HCT116 (cell line): ENCODE measurements around the gene CACNA1A. TPM values are rescaled to one million over a fixed set of nuclear protein-coding genes. Genes with fewer than 3 reads are reported as not detected.

Experiments used
- ATAC-seq: fragments of 200-7000 bp; cut with Tn5 transposase; 2 replicates; pipeline ENCODE4 v1.9.1; 2020; ENCODE audit warnings: mild to moderate bottlenecking, moderate library complexity
- BruUV-seq: library from RNA; stranded (reverse); fragments of 400-500 nt; replicated peaks from 2 replicates; lab custom pipeline; 2021; lab: Mats Ljungman, UMichigan
- CTCF ChIA-PET: fragments of 300-600 bp; sonication (Branson Sonifier 250); formaldehyde crosslinking; loops from one replicate; lab custom pipeline; 2021; ENCODE audit warnings: antibody characterized with exemption; lab: Charles Lee
- POLR2A ChIA-PET: fragments of 300-600, 350-600 bp; sonication (Branson Sonifier 250); formaldehyde crosslinking; loops from one replicate; lab custom pipeline; 2021; ENCODE audit warnings: antibody characterized with exemption; lab: Charles Lee
- RAD21 ChIA-PET, 2 experiments: fragments of 300-600 bp; sonication (Branson Sonifier 250); formaldehyde crosslinking; loops; one replicate each; lab custom pipeline; 2023; ENCODE audit warnings: low total read pairs in 2 of 2; ENCODE audit not compliant: uncharacterized antibody in 2 of 2, unreplicated experiment in 2 of 2, low non-redundant PET in 1 of 2; lab: Charles Lee
- DNase-seq: peaks from one replicate; pipeline ENCODE4 v3.0.0-alpha.2; 2010; ENCODE audit warnings: low read depth, low spot score
- H2AFZ ChIP-seq: fragments of 200-600 bp; shearing (Covaris generic), sonication (generic); 2 replicates; pipeline ENCODE4 v1.6.1; 2017; ENCODE audit warnings: low read depth, mixed run types, mixed read lengths, antibody characterized with exemption, low read length; ENCODE audit not compliant: poor library complexity, severe bottlenecking
- H3K27ac ChIP-seq: 2 replicates; pipeline ENCODE4 v1.5.1; 2012; ENCODE audit warnings: low read depth, low read length
- H3K27me3 ChIP-seq: fragments of 200-600 bp; sonication (generic); 2 replicates; pipeline ENCODE4 v1.6.1; 2016; ENCODE audit warnings: mixed run types, low read length, mixed read lengths; ENCODE audit not compliant: insufficient read depth
- H3K36me3 ChIP-seq, 2 experiments: fragments of 200-500 bp in 1 of 2; fragments of 200-600 bp in 1 of 2; sonication (Bioruptor generic) in 1 of 2; sonication (generic) in 1 of 2; 2 replicates each; pipeline versions ENCODE4 v1.5.1 to v1.6.1; 2014 to 2016; ENCODE audit warnings: low read length in 2 of 2, inconsistent platforms in 1 of 2, mixed read lengths in 1 of 2, mixed run types in 1 of 2; ENCODE audit not compliant: insufficient read depth in 2 of 2, control insufficient read depth in 1 of 2
- H3K4me1 ChIP-seq, 2 experiments: fragments of 200-600 bp in 1 of 2; sonication (generic) in 1 of 2; 2 replicates each; pipeline versions ENCODE4 v1.5.1 to v1.6.1; 2012 to 2017; ENCODE audit warnings: low read length in 2 of 2, inconsistent platforms in 1 of 2, mild to moderate bottlenecking in 1 of 2, mixed read lengths in 1 of 2, mixed run types in 1 of 2, moderate library complexity in 1 of 2; ENCODE audit not compliant: insufficient read depth in 2 of 2, control insufficient read depth in 1 of 2
- H3K4me2 ChIP-seq: fragments of 200-600 bp; sonication (generic); 2 replicates; pipeline ENCODE4 v1.6.1; 2017; ENCODE audit warnings: mixed run types, low read length, mixed read lengths
- H3K4me3 ChIP-seq, 2 experiments: fragments of 200-600 bp in 1 of 2; sonication (generic) in 1 of 2; replicated peaks in 1 of 2; 2 replicates each; pipeline ENCODE4 v1.5.1; 2011 to 2016; ENCODE audit warnings: low read length in 2 of 2, control low read depth in 1 of 2, low read depth in 1 of 2, mild to moderate bottlenecking in 1 of 2, mixed read lengths in 1 of 2, mixed run types in 1 of 2
- H3K79me2 ChIP-seq: fragments of 200-600 bp; sonication (generic); 2 replicates; pipeline ENCODE4 v1.6.1; 2017; ENCODE audit warnings: mild to moderate bottlenecking, mixed run types, low read length, moderate library complexity, mixed read lengths; ENCODE audit not compliant: insufficient read depth
- H3K9ac ChIP-seq: fragments of 200-600 bp; sonication (generic); 2 replicates; pipeline ENCODE4 v1.6.1; 2016; ENCODE audit warnings: low read length, mixed read lengths
- H3K9me2 ChIP-seq: fragments of 200-600 bp; sonication (generic), shearing (Covaris generic); 2 replicates; pipeline ENCODE4 v1.6.1; 2017; ENCODE audit warnings: mixed run types, mild to moderate bottlenecking, moderate library complexity; ENCODE audit not compliant: insufficient read depth
- H3K9me3 ChIP-seq, 2 experiments: fragments of 200-500 bp in 1 of 2; fragments of 200-600 bp in 1 of 2; sonication (Bioruptor generic) in 1 of 2; sonication (generic) in 1 of 2; 2 replicates each; pipeline ENCODE4 v1.6.1; 2014 to 2017; ENCODE audit warnings: low read length in 2 of 2, mixed read lengths in 2 of 2, inconsistent platforms in 1 of 2, low read depth in 1 of 2, mild to moderate bottlenecking in 1 of 2, mixed run types in 1 of 2, moderate library complexity in 1 of 2; ENCODE audit not compliant: control insufficient read depth in 1 of 2, insufficient read depth in 1 of 2
- H4K20me1 ChIP-seq: fragments of 200-600 bp; sonication (generic), shearing (Covaris generic); 2 replicates; pipeline ENCODE4 v1.6.1; 2017; ENCODE audit warnings: mixed run types, mild to moderate bottlenecking, moderate library complexity; ENCODE audit not compliant: insufficient read depth
- CBX3 ChIP-seq: IDR thresholded peaks from 2 replicates; pipeline ENCODE4 v1.6.1; 2012; ENCODE audit warnings: low read depth
- CEBPB ChIP-seq: IDR thresholded peaks from 2 replicates; pipeline ENCODE4 v1.6.1; 2012; ENCODE audit warnings: low read depth
- EZH2phosphoT487 ChIP-seq: fragments of 200-600 bp; IDR thresholded peaks from 2 replicates; pipeline ENCODE4 v1.6.1; 2018; ENCODE audit warnings: antibody characterized with exemption, borderline replicate concordance
- POLR2AphosphoS5 ChIP-seq: IDR thresholded peaks from 2 replicates; pipeline ENCODE4 v1.6.1; 2011; ENCODE audit warnings: mild to moderate bottlenecking, low read depth, low read length, moderate library complexity
- RAD21 ChIP-seq: IDR thresholded peaks from 2 replicates; pipeline ENCODE4 v1.6.1; 2012; ENCODE audit warnings: low read depth, mild to moderate bottlenecking
- TCF7L2 ChIP-seq: IDR thresholded peaks from 2 replicates; pipeline ENCODE4 v1.7.0; 2011; ENCODE audit warnings: borderline replicate concordance, inconsistent platforms; ENCODE audit not compliant: insufficient read depth, insufficient read length; ENCODE audit errors: extremely low read depth
- YY1 ChIP-seq: IDR thresholded peaks from 2 replicates; pipeline ENCODE4 v1.6.1; 2011; ENCODE audit warnings: low read length, low read depth, moderate library complexity, mild to moderate bottlenecking; ENCODE audit not compliant: insufficient replicate concordance; ENCODE audit errors: extremely low read depth
- ZFX ChIP-seq: fragments of 450-650 bp; IDR thresholded peaks from 2 replicates; pipeline ENCODE4 v1.6.1; 2017
- intact Hi-C: fragments of 100-400 bp; cut with micrococcal nuclease; formaldehyde crosslinking; loops from 2 replicates; pipeline ENCODE4 v1.10.0; 2022
- total RNA-seq: library from RNA; stranded (reverse); gene quantifications from one replicate; pipeline ENCODE4 v1.2.1, GENCODE V29; 2021; ENCODE audit not compliant: unreplicated experiment
- TF ChIP-seq, protein P1 (sequence below), 3 experiments: fragments of 200-600 bp in 1 of 3; sonication (generic) in 1 of 3; IDR thresholded peaks in 2 of 3; conservative IDR thresholded peaks in 1 of 3; 2 replicates each; pipeline ENCODE4 v1.5.1; 2012 to 2017; ENCODE audit warnings: low read depth in 2 of 3, low read length in 2 of 3, antibody characterized with exemption in 1 of 3, borderline replicate concordance in 1 of 3, control low read depth in 1 of 3, mild to moderate bottlenecking in 1 of 3, mixed read lengths in 1 of 3, mixed run types in 1 of 3, moderate library complexity in 1 of 3; ENCODE audit not compliant: insufficient read depth in 1 of 3
- TF ChIP-seq, protein P2 (sequence below): IDR thresholded peaks from 2 replicates; pipeline ENCODE4 v1.6.1; 2012

Gene CACNA1A
- total RNA-seq, 1 experiment from 2014 or later, result 7.5 TPM

DNA sequence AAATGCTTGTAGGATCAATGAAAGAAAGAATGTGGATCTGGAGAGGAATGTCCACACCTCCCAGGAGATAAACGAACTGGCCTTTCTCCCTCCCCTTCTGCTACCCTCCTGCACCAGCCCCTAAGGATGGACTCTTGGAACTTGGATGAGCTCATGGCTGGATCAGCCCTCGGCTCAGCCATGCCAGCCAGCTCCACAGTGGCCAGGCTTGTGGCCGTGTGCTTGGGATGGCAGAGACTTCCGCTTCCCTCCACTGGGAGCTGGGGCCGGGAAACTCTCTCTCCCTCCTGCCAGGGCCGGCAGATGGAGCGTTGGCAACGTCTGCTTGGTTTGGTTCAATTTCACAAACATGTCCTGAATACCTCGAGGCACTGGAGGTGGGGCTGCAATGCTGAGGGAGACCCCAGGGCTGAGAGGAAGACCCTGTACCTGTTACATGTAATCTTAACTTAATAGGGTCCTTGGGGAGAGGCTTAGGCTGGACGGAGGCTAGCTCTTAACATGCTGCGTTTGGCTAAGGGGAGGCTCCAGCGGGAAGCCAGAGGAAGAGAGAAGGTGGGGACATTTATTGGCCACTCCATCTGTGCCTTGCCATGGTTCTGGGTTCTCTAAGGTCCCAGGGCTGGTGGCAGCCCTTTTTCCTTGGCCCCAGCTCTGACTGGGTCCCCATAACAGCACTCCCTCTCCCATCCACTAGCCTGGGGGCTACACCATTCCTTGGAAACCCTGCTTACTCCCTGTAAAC lies 203.6 kb downstream of the CACNA1A start (continued):
- TF ChIP-seq, protein P1, sequence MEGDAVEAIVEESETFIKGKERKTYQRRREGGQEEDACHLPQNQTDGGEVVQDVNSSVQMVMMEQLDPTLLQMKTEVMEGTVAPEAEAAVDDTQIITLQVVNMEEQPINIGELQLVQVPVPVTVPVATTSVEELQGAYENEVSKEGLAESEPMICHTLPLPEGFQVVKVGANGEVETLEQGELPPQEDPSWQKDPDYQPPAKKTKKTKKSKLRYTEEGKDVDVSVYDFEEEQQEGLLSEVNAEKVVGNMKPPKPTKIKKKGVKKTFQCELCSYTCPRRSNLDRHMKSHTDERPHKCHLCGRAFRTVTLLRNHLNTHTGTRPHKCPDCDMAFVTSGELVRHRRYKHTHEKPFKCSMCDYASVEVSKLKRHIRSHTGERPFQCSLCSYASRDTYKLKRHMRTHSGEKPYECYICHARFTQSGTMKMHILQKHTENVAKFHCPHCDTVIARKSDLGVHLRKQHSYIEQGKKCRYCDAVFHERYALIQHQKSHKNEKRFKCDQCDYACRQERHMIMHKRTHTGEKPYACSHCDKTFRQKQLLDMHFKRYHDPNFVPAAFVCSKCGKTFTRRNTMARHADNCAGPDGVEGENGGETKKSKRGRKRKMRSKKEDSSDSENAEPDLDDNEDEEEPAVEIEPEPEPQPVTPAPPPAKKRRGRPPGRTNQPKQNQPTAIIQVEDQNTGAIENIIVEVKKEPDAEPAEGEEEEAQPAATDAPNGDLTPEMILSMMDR (IDR thresholded peaks at IDR 0.05 in 2 of 3, conservative IDR thresholded peaks at IDR 0.05 in 1 of 3; ENCODE audit: borderline replicate concordance in 1 of 3, insufficient read depth in 1 of 3, low read depth in 2 of 3, low read length in 2 of 3), result no peak
- TF ChIP-seq RAD21, result no peak
- TF ChIP-seq CEBPB, result no peak
- TF ChIP-seq EZH2phosphoT487, result no peak
- TF ChIP-seq ZFX, result no peak

GRCh38 chr19:13301627-13302334 lies 204.5 kb downstream of the CACNA1A start:
- ChIA-PET RAD21 (no interaction called here), POLR2A (no interaction called here), CTCF (no interaction called here)
- Histone ChIP-seq H3K79me2 (no peaks in the 10 kb centered on the region), H3K27me3 (no peaks in the 10 kb centered on the region), H3K36me3 (no peaks in the 10 kb centered on the region), H3K9me2 (no peaks in the 10 kb centered on the region), H3K4me3 (no peak overlapping the region), H2AFZ (no peak overlapping the region), H3K9ac (no peak overlapping the region), H3K27ac (no peak overlapping the region), H3K4me2 (no peak overlapping the region), H4K20me1 (no peaks in the 10 kb centered on the region), H3K4me1 (peaks cover 0 to 6% of the 10 kb centered on the region in 2 experiments; a peak in 1 of 4 replicates), H3K9me3 (no peaks in the 10 kb centered on the region)
- intact Hi-C loops, result loop anchor here (2.0 kb wide), 1 partner anchor 53 kb away; no protein-coding TSS in a partner anchor
- DNase-seq (no peak), ATAC-seq (no peak)
- BruUV-seq, result no TSS peak
- TF ChIP-seq YY1, result no peak
- TF ChIP-seq ZFX, result no peak
- TF ChIP-seq TCF7L2, result no peak
- TF ChIP-seq, protein P1 (IDR thresholded peaks at IDR 0.05 in 2 of 3, conservative IDR thresholded peaks at IDR 0.05 in 1 of 3; ENCODE audit: borderline replicate concordance in 1 of 3, insufficient read depth in 1 of 3, low read depth in 2 of 3, low read length in 2 of 3), result no peak
- no peak for TF ChIP-seq POLR2AphosphoS5
- TF ChIP-seq RAD21, result no peak
- no peak for TF ChIP-seq CBX3
- TF ChIP-seq, protein P2, sequence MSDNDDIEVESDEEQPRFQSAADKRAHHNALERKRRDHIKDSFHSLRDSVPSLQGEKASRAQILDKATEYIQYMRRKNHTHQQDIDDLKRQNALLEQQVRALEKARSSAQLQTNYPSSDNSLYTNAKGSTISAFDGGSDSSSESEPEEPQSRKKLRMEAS, result no peak
- no peak for TF ChIP-seq EZH2phosphoT487
